H1 (cell line): ENCODE data around the gene MEF2D. TPM values are rescaled to one million over a fixed set of nuclear protein-coding genes. Genes with fewer than 3 reads are reported as not detected.

Experiments used
- CTCF ChIA-PET: fragments of 300-600 bp; sonication (Branson Sonifier 250); formaldehyde crosslinking; loops from one replicate; lab custom pipeline; 2021; ENCODE audit not compliant: partially characterized antibody; lab: Charles Lee
- POLR2A ChIA-PET: fragments of 300-600 bp; sonication (Branson Sonifier 250); formaldehyde crosslinking; loops from one replicate; lab custom pipeline; 2021; ENCODE audit warnings: inconsistent platforms; ENCODE audit not compliant: partially characterized antibody; lab: Charles Lee
- DNase-seq, 2 experiments: peaks; one replicate each; pipeline versions ENCODE4 v3.0.0 to v3.0.0-alpha.2; 2010 to 2022; ENCODE audit warnings: low spot score in 2 of 2, low read depth in 1 of 2, mixed read lengths in 1 of 2
- FAIRE-seq: peaks from 2 replicates; lab custom pipeline; 2011; peaks lifted over from hg19 to GRCh38; lab: Jason Lieb, UNC
- H2AFZ ChIP-seq: 2 replicates; pipeline ENCODE4 v1.8.1; 2012; ENCODE audit warnings: low read length, inconsistent platforms
- H2AK5ac ChIP-seq: 2 replicates; pipeline ENCODE4 v1.6.1; 2013; ENCODE audit warnings: low read depth, low read length
- H2BK120ac ChIP-seq: replicated peaks from 2 replicates; pipeline ENCODE3; 2013; ENCODE audit warnings: low read depth, low read length, inconsistent platforms
- H2BK12ac ChIP-seq: 2 replicates; pipeline ENCODE4 v1.6.1; 2013; ENCODE audit warnings: low read depth, low read length
- H2BK15ac ChIP-seq: 2 replicates; pipeline ENCODE4 v1.6.1; 2013; ENCODE audit warnings: low read length
- H2BK20ac ChIP-seq: 2 replicates; pipeline ENCODE4 v1.6.1; 2013; ENCODE audit warnings: low read length
- H2BK5ac ChIP-seq: 2 replicates; pipeline ENCODE4 v1.6.1; 2013; ENCODE audit warnings: low read depth, low read length
- H3K14ac ChIP-seq: 2 replicates; pipeline ENCODE4 v1.6.1; 2013; ENCODE audit warnings: inconsistent platforms; ENCODE audit not compliant: insufficient read length
- H3K18ac ChIP-seq: 2 replicates; pipeline ENCODE4 v1.6.1; 2013; ENCODE audit warnings: low read length; ENCODE audit errors: extremely low read depth
- H3K23ac ChIP-seq: 2 replicates; pipeline ENCODE4 v1.6.1; 2013; ENCODE audit warnings: inconsistent platforms; ENCODE audit not compliant: insufficient read length
- H3K23me2 ChIP-seq: 2 replicates; pipeline ENCODE4 v1.6.1; 2013; ENCODE audit warnings: low read depth, low read length
- H3K27ac ChIP-seq: 2 replicates; pipeline ENCODE4 v1.6.1; 2011; ENCODE audit warnings: low read depth, low read length, inconsistent platforms
- H3K27me3 ChIP-seq, 4 experiments: replicated peaks in 1 of 4; 1 replicate in 1 of 4; 2 replicates in 3 of 4; pipeline versions ENCODE4 v1.6.1 to v1.8.1; 2011 to 2013; ENCODE audit warnings: low read length in 3 of 4, mild to moderate bottlenecking in 3 of 4, inconsistent platforms in 2 of 4, mixed read lengths in 2 of 4, moderate library complexity in 1 of 4; ENCODE audit not compliant: control insufficient read depth in 3 of 4, insufficient read depth in 3 of 4; ENCODE audit errors: extremely low read depth in 1 of 4
- H3K36me3 ChIP-seq, 4 experiments: 2 replicates each; pipeline versions ENCODE4 v1.6.1 to v1.8.1; 2011 to 2013; ENCODE audit warnings: mild to moderate bottlenecking in 4 of 4, low read length in 3 of 4, moderate library complexity in 2 of 4, control low read depth in 1 of 4, inconsistent platforms in 1 of 4; ENCODE audit not compliant: insufficient read depth in 4 of 4, control insufficient read depth in 2 of 4
- H3K4ac ChIP-seq: replicated peaks from 2 replicates; pipeline ENCODE3; 2013; ENCODE audit warnings: low read length, low read depth, mixed read lengths, inconsistent platforms; ENCODE audit not compliant: insufficient read length
- H3K4me1 ChIP-seq, 4 experiments: replicated peaks in 1 of 4; 1 replicate in 1 of 4; 2 replicates in 3 of 4; pipeline versions ENCODE4 v1.6.1 to v1.8.1; 2011 to 2013; ENCODE audit warnings: low read length in 3 of 4, inconsistent platforms in 2 of 4, mixed read lengths in 1 of 4; ENCODE audit not compliant: insufficient read depth in 4 of 4, control insufficient read depth in 3 of 4
- H3K4me2 ChIP-seq, 2 experiments: 2 replicates each; pipeline versions ENCODE4 v1.6.1 to v1.8.1; 2011 to 2013; ENCODE audit warnings: low read depth in 2 of 2, low read length in 2 of 2, control low read depth in 1 of 2, inconsistent platforms in 1 of 2, mild to moderate bottlenecking in 1 of 2; ENCODE audit not compliant: insufficient read depth in 1 of 2
- H3K4me3 ChIP-seq, 4 experiments: fragments of 200-600, 300-600 bp in 1 of 4; sonication (generic), shearing (Covaris generic), sonication (Bioruptor Twin) in 1 of 4; 2 replicates each; pipeline versions ENCODE4 v1.5.1 to v1.8.1; 2011 to 2016; ENCODE audit warnings: low read length in 4 of 4, low read depth in 3 of 4, control low read depth in 2 of 4, inconsistent platforms in 2 of 4, mild to moderate bottlenecking in 2 of 4, mixed read lengths in 1 of 4, moderate library complexity in 1 of 4; ENCODE audit not compliant: insufficient read depth in 2 of 4; ENCODE audit errors: extremely low read depth in 1 of 4
- H3K56ac ChIP-seq: replicated peaks from 2 replicates; pipeline ENCODE3; 2013; ENCODE audit warnings: low read depth, mild to moderate bottlenecking, mixed read lengths, low read length, inconsistent platforms; ENCODE audit not compliant: insufficient read length
- H3K79me1 ChIP-seq: 2 replicates; pipeline ENCODE4 v1.6.1; 2013; ENCODE audit warnings: low read depth, low read length, control low read depth
- H3K79me2 ChIP-seq, 2 experiments: 2 replicates each; pipeline versions ENCODE4 v1.6.1 to v1.8.1; 2012 to 2013; ENCODE audit warnings: low read length in 2 of 2, mild to moderate bottlenecking in 2 of 2, inconsistent platforms in 1 of 2; ENCODE audit not compliant: insufficient read depth in 2 of 2, control insufficient read depth in 1 of 2
- H3K9ac ChIP-seq, 4 experiments: replicated peaks in 1 of 4; 1 replicate in 1 of 4; 2 replicates in 3 of 4; pipeline versions ENCODE4 v1.6.1 to v1.8.1; 2011 to 2013; ENCODE audit warnings: low read depth in 3 of 4, low read length in 3 of 4, control low read depth in 2 of 4, mild to moderate bottlenecking in 2 of 4, moderate library complexity in 2 of 4, inconsistent platforms in 1 of 4; ENCODE audit errors: extremely low read depth in 1 of 4
- H3K9me3 ChIP-seq, 2 experiments: 2 replicates each; pipeline versions ENCODE4 v1.6.1 to v1.8.1; 2012 to 2013; ENCODE audit warnings: mild to moderate bottlenecking in 2 of 2, moderate library complexity in 2 of 2, control low read depth in 1 of 2, inconsistent platforms in 1 of 2, low read depth in 1 of 2, low read length in 1 of 2, mixed read lengths in 1 of 2; ENCODE audit not compliant: insufficient read depth in 2 of 2
- H4K20me1 ChIP-seq, 2 experiments: replicated peaks in 1 of 2; 2 replicates each; pipeline versions ENCODE3 to v1.8.1; 2011 to 2013; ENCODE audit warnings: inconsistent platforms in 2 of 2, low read length in 2 of 2, mild to moderate bottlenecking in 1 of 2; ENCODE audit not compliant: insufficient read depth in 2 of 2, control insufficient read depth in 1 of 2
- H4K5ac ChIP-seq: 2 replicates; pipeline ENCODE4 v1.6.1; 2013; ENCODE audit warnings: low read length, low read depth, mixed read lengths, inconsistent platforms; ENCODE audit not compliant: insufficient read length
- H4K8ac ChIP-seq: 2 replicates; pipeline ENCODE4 v1.8.0; 2013; ENCODE audit warnings: mild to moderate bottlenecking, moderate library complexity, low read length, inconsistent platforms; ENCODE audit not compliant: insufficient read depth; ENCODE audit errors: extremely low read depth
- H4K91ac ChIP-seq: replicated peaks from 2 replicates; pipeline ENCODE3; 2013; ENCODE audit warnings: low read length, mixed read lengths, inconsistent platforms; ENCODE audit not compliant: insufficient read length
- ASH2L ChIP-seq: fragments of 200-600, 300-600 bp; sonication (generic); IDR thresholded peaks from one replicate; pipeline ENCODE4 v1.7.1; 2017; ENCODE audit warnings: low read length
- WGBS, 2 experiments: shearing (Covaris generic) in 1 of 2; methylation state at CpG; one replicate each; pipeline versions ENCODE4 v1.1.6 to v1.1.7; 2013 to 2015; ENCODE audit warnings: low lambda C conversion rate in 2 of 2, mixed read lengths in 2 of 2, inconsistent platforms in 1 of 2, low coverage in 1 of 2, missing lambda C conversion rate in 1 of 2; ENCODE audit not compliant: insufficient replicate concordance in 2 of 2, insufficient coverage in 1 of 2, insufficient read length in 1 of 2; ENCODE audit errors: extremely low coverage in 1 of 2, missing lambda C conversion rate in 1 of 2; 5-methylcytosine and 5-hydroxymethylcytosine counted together
- polyA plus RNA-seq, 7 experiments: library from polyadenylated mRNA; depleted of rRNA in 3 of 7; stranded (reverse) in 5 of 7; unstranded in 2 of 7; fragments of >200 nt in 5 of 7; fragments of 200-250 nt in 2 of 7; gene quantifications; 1 replicate in 5 of 7; 2 replicates in 1 of 7; 4 replicates in 1 of 7; pipeline versions ENCODE4 v1.2.1 to v1.2.3, GENCODE V29; 2011 to 2013; ENCODE audit warnings: missing spikeins in 2 of 7, mixed read lengths in 2 of 7
- total RNA-seq: library from RNA; stranded (reverse); fragmentation: NEBNext Ultra II Directional; extraction: Animal tissue kit (Norgen Biotek cat#: 25700); gene quantifications from 2 replicates; pipeline ENCODE4 v1.2.1, GENCODE V29; 2021

MEF2D gene
- total and polyA plus RNA-seq, 2 of the 8 experiments (the other 6 are each of a cell fraction or from before 2014, with no cell fraction given): 17.3 to 20.3 TPM

- POLR2A ChIA-PET: interaction anchor here (1.5 to 2.2 kb wide), 3 partner anchors 9 to 112 kb away, joined by 4 to 7 read pairs (median 4); partner anchors contain the start of gene NAXE
- peaks cover 0 to 7% of the 10 kb centered on the region in 2 experiments for H4K20me1 ChIP-seq
- no peak for TF ChIP-seq ASH2L
Measured at GRCh38 chr1:156479093-156480015, 21.2 kb downstream of the MEF2D start.

More at GRCh38 chr1:156479093-156480015, 21.2 kb downstream of the MEF2D start:
- Histone ChIP-seq H3K18ac (no peak overlapping the region), H3K4me1 (peaks cover 0 to 16% (median 11%) of the 10 kb centered on the region in 4 experiments; a peak in 6 of 7 replicates), H3K27me3 (no peaks in the 10 kb centered on the region; a peak in 1 of 7 replicates), H3K4ac (no peak overlapping the region), H3K4me3 (no peak overlapping the region), H4K8ac (peak overlapping the region; percentile 7), H3K36me3 (peaks cover 5 to 38% (median 13%) of the 10 kb centered on the region in 4 experiments; a peak in 7 of 8 replicates), H2BK20ac (no peak overlapping the region), H3K56ac (no peak overlapping the region), H2BK15ac (no peak overlapping the region), H3K23me2 (no peaks in the 10 kb centered on the region), H3K14ac (no peak overlapping the region), H2BK12ac (0 out of 2 replicates have a peak overlapping the region, but pooled peaks have one; percentile 9), H3K9ac (no peak overlapping the region), H2AFZ (no peak overlapping the region), H4K5ac (no peak overlapping the region), H3K79me1 (peaks cover 2% of the 10 kb centered on the region), H4K91ac (no peak overlapping the region), H2BK120ac (no peak overlapping the region), H3K23ac (no peak overlapping the region), H3K79me2 (peaks cover 0 to 4% of the 10 kb centered on the region in 2 experiments; a peak in 1 of 4 replicates), H3K27ac (no peak overlapping the region), H3K4me2 (no peak overlapping the region), H2AK5ac (no peak overlapping the region), H2BK5ac (no peak overlapping the region), H3K9me3 (no peaks in the 10 kb centered on the region)
- 95% methylated on average over 14 of the region's 15 CpGs; no CpG with 5 or more reads in 1 of the 2 experiments for WGBS, 2 experiments
- DNase-seq: no peak
- CTCF ChIA-PET: interaction anchor here (0.8 to 9.3 kb wide), 14 partner anchors 10 to 129 kb away, joined by 3 to 236 read pairs (median 10); partner anchors contain the start of gene MEF2D
- FAIRE-seq: no peak
